H9 (cell line): Measurements from ENCODE around the gene ACSS2. TPM values are rescaled to one million over a fixed set of nuclear protein-coding genes. Genes with fewer than 3 reads are reported as not detected.

Experiments
- DNase-seq: peaks from one replicate; pipeline ENCODE4 v3.0.0-alpha.2; 2017
- H2AFZ ChIP-seq: one replicate; pipeline ENCODE4 v1.6.1; 2013; ENCODE audit warnings: mild to moderate bottlenecking, low read length, control low read depth, moderate library complexity
- H2AK5ac ChIP-seq: 2 replicates; pipeline ENCODE4 v1.6.1; 2013; ENCODE audit warnings: low read length, control low read depth, mixed read lengths; ENCODE audit not compliant: insufficient read length
- H2BK120ac ChIP-seq: one replicate; pipeline ENCODE4 v1.6.1; 2013; ENCODE audit warnings: low read depth, mild to moderate bottlenecking, low read length, control low read depth, inconsistent platforms; ENCODE audit not compliant: poor library complexity, severe bottlenecking
- H2BK12ac ChIP-seq: 2 replicates; pipeline ENCODE4 v1.6.1; 2013; ENCODE audit warnings: low read length, control low read depth, mixed read lengths, low read depth; ENCODE audit not compliant: insufficient read length
- H2BK15ac ChIP-seq: 2 replicates; pipeline ENCODE4 v1.6.1; 2013; ENCODE audit warnings: low read depth, low read length, control low read depth
- H2BK20ac ChIP-seq: one replicate; pipeline ENCODE4 v1.6.1; 2013; ENCODE audit warnings: low read depth, mild to moderate bottlenecking, low read length, control low read depth, inconsistent platforms; ENCODE audit not compliant: poor library complexity, severe bottlenecking
- H2BK5ac ChIP-seq: 2 replicates; pipeline ENCODE4 v1.6.1; 2013; ENCODE audit warnings: low read length, control low read depth, mixed read lengths; ENCODE audit not compliant: insufficient read length
- H3K14ac ChIP-seq: 2 replicates; pipeline ENCODE4 v1.6.1; 2013; ENCODE audit warnings: low read length, control low read depth; ENCODE audit not compliant: insufficient read depth
- H3K18ac ChIP-seq: 2 replicates; pipeline ENCODE4 v1.6.1; 2013; ENCODE audit warnings: low read depth, mild to moderate bottlenecking, mixed read lengths, low read length, control low read depth; ENCODE audit not compliant: insufficient read length
- H3K23ac ChIP-seq: 2 replicates; pipeline ENCODE4 v1.6.1; 2013; ENCODE audit warnings: low read length, control low read depth, mixed read lengths, low read depth; ENCODE audit not compliant: insufficient read length
- H3K23me2 ChIP-seq: 2 replicates; pipeline ENCODE4 v1.6.1; 2013; ENCODE audit warnings: low read depth, mild to moderate bottlenecking, mixed read lengths, low read length, control low read depth; ENCODE audit not compliant: insufficient read length, poor library complexity, severe bottlenecking
- H3K27ac ChIP-seq: 2 replicates; pipeline ENCODE4 v1.5.1; 2013; ENCODE audit warnings: low read length, control low read depth, mixed read lengths, low read depth; ENCODE audit not compliant: insufficient read length
- H3K27me3 ChIP-seq: 2 replicates; pipeline ENCODE4 v1.6.1; 2013; ENCODE audit warnings: low read length, control low read depth, inconsistent platforms; ENCODE audit not compliant: insufficient read depth
- H3K4ac ChIP-seq: 2 replicates; pipeline ENCODE4 v1.6.1; 2013; ENCODE audit warnings: low read depth, mild to moderate bottlenecking, control low read depth, inconsistent platforms, low read length, moderate library complexity
- H3K4me1 ChIP-seq: 2 replicates; pipeline ENCODE4 v1.6.1; 2013; ENCODE audit warnings: low read length, control low read depth, inconsistent platforms; ENCODE audit not compliant: insufficient read depth
- H3K4me2 ChIP-seq: 2 replicates; pipeline ENCODE4 v1.6.1; 2013; ENCODE audit warnings: low read length, control low read depth, mixed read lengths; ENCODE audit not compliant: insufficient read length, insufficient read depth
- H3K56ac ChIP-seq: 2 replicates; pipeline ENCODE4 v1.6.1; 2013; ENCODE audit warnings: low read depth, mild to moderate bottlenecking, mixed read lengths, low read length, control low read depth; ENCODE audit not compliant: insufficient read length
- H3K79me1 ChIP-seq: 2 replicates; pipeline ENCODE4 v1.6.1; 2013; ENCODE audit warnings: low read depth, mild to moderate bottlenecking, moderate library complexity, low read length, control low read depth, inconsistent platforms; ENCODE audit not compliant: insufficient read depth, poor library complexity, severe bottlenecking
- H3K79me2 ChIP-seq: 2 replicates; pipeline ENCODE4 v1.6.1; 2013; ENCODE audit warnings: low read length, control low read depth, inconsistent platforms; ENCODE audit not compliant: insufficient read depth
- H3K9ac ChIP-seq: 2 replicates; pipeline ENCODE4 v1.6.1; 2013; ENCODE audit warnings: low read length, control low read depth, mixed read lengths; ENCODE audit not compliant: insufficient read length; ENCODE audit errors: extremely low read depth
- H3K9me3 ChIP-seq: one replicate; pipeline ENCODE4 v1.6.1; 2013; ENCODE audit warnings: low read depth, low read length, inconsistent platforms; ENCODE audit not compliant: control insufficient read depth
- H3T11ph ChIP-seq: one replicate; pipeline ENCODE4 v1.6.1; 2013; ENCODE audit warnings: mild to moderate bottlenecking, low read length, control low read depth, inconsistent platforms
- H4K20me1 ChIP-seq: one replicate; pipeline ENCODE4 v1.6.1; 2013; ENCODE audit not compliant: control insufficient read depth, insufficient read length, insufficient read depth
- H4K5ac ChIP-seq: 2 replicates; pipeline ENCODE4 v1.6.1; 2013; ENCODE audit warnings: low read depth, mild to moderate bottlenecking, mixed read lengths, low read length, control low read depth; ENCODE audit not compliant: insufficient read length
- H4K8ac ChIP-seq: replicated peaks from 2 replicates; pipeline ENCODE4 v1.6.1; 2013; ENCODE audit warnings: low read length, control low read depth, mixed read lengths, low read depth; ENCODE audit not compliant: insufficient read length
- H4K91ac ChIP-seq: 2 replicates; pipeline ENCODE4 v1.6.1; 2013; ENCODE audit warnings: low read depth, mild to moderate bottlenecking, moderate library complexity, mixed read lengths, low read length, control low read depth; ENCODE audit not compliant: insufficient read length
- H3K27ac Mint-ChIP-seq, 3 experiments: 2 replicates in 2 of 3; 3 replicates in 1 of 3; pipeline ENCODE4 v1.8.0; 2020 to 2021; ENCODE audit warnings: mixed read lengths in 3 of 3, mild to moderate bottlenecking in 1 of 3, moderate library complexity in 1 of 3
- H3K27me3 Mint-ChIP-seq: 2 replicates; pipeline ENCODE4 v1.8.0; 2021; ENCODE audit warnings: low read depth, mild to moderate bottlenecking, moderate library complexity, mixed read lengths
- H3K36me3 Mint-ChIP-seq, 3 experiments: 2 replicates in 2 of 3; 3 replicates in 1 of 3; pipeline ENCODE4 v1.8.0; 2020 to 2021; ENCODE audit warnings: low read depth in 3 of 3, mixed read lengths in 3 of 3; ENCODE audit not compliant: insufficient read depth in 1 of 3
- H3K4me1 Mint-ChIP-seq, 2 experiments: 2 replicates each; pipeline ENCODE4 v1.8.0; 2020; ENCODE audit warnings: mixed read lengths in 2 of 2
- H3K4me3 Mint-ChIP-seq, 2 experiments: 2 replicates in 1 of 2; 3 replicates in 1 of 2; pipeline ENCODE4 v1.8.0; 2020 to 2021; ENCODE audit warnings: mild to moderate bottlenecking in 2 of 2, mixed read lengths in 2 of 2, moderate library complexity in 1 of 2
- H3K9me3 Mint-ChIP-seq, 2 experiments: 2 replicates in 1 of 2; 3 replicates in 1 of 2; pipeline ENCODE4 v1.8.0; 2020; ENCODE audit warnings: mild to moderate bottlenecking in 2 of 2, mixed read lengths in 2 of 2, moderate library complexity in 1 of 2
- CTCF ChIP-seq: fragments of 200-600 bp; sonication (generic); conservative IDR thresholded peaks from 3 replicates; pipeline ENCODE4 v1.8.0; 2021; ENCODE audit warnings: antibody characterized with exemption, mild to moderate bottlenecking
- WGBS: extraction: QIAGEN DNeasy Blood & Tissue Kit; methylation state at CpG from one replicate; pipeline ENCODE4 v1.1.7; 2013; ENCODE audit warnings: missing lambda C conversion rate, low lambda C conversion rate, mixed read lengths; ENCODE audit not compliant: insufficient read length; ENCODE audit errors: extremely low coverage; 5-methylcytosine and 5-hydroxymethylcytosine counted together
- total RNA-seq: library from RNA; stranded (reverse); gene quantifications from 2 replicates; pipeline ENCODE4 v1.2.1, GENCODE V29; 2021

The ACSS2 gene
- total RNA-seq, 1 experiment from 2014 or later, result 15.4 TPM

- no peak for DNase-seq
Observed at GRCh38 chr20:34946661-34947060, 70.2 kb downstream of the ACSS2 start.

More at GRCh38 chr20:34946661-34947060, 70.2 kb downstream of the ACSS2 start:
- H2AK5ac ChIP-seq, result no peak overlapping the region
- no peak overlapping the region for H2BK120ac ChIP-seq
- Mint-ChIP-seq H3K4me1 (peaks cover 1 to 5% of the 10 kb centered on the region in 2 experiments; a peak in 3 of 4 replicates), H3K27me3 (no peaks in the 10 kb centered on the region), H3K4me3 (no peak overlapping the region), H3K36me3 (peaks cover 0 to 33% (median 17%) of the 10 kb centered on the region in 3 experiments; a peak in 5 of 7 replicates), H3K27ac (no peak overlapping the region), H3K9me3 (no peaks in the 10 kb centered on the region)
- H3K14ac ChIP-seq, result no peak overlapping the region
- TF ChIP-seq CTCF, result no peak
- no peak overlapping the region for H4K91ac ChIP-seq
- H3K4ac ChIP-seq, result no peak overlapping the region
- no peak overlapping the region for H3K9ac ChIP-seq
- H3K4me1 ChIP-seq, result no peaks in the 10 kb centered on the region
- H3K27me3 ChIP-seq, result no peaks in the 10 kb centered on the region
- H3T11ph ChIP-seq, result no peak overlapping the region
- H3K79me1 ChIP-seq, result no peaks in the 10 kb centered on the region
- H3K23ac ChIP-seq, result no peak overlapping the region
- H3K4me2 ChIP-seq, result no peak overlapping the region
- H3K9me3 ChIP-seq, result no peaks in the 10 kb centered on the region
- no peak overlapping the region for H4K8ac ChIP-seq
- no peak overlapping the region for H3K56ac ChIP-seq
- no peak overlapping the region for H2BK15ac ChIP-seq
- no peak overlapping the region for H3K18ac ChIP-seq
- no peak overlapping the region for H2BK20ac ChIP-seq
- H2AFZ ChIP-seq, result no peak overlapping the region
- H3K23me2 ChIP-seq, result no peaks in the 10 kb centered on the region
- no peak overlapping the region for H3K27ac ChIP-seq
- H4K20me1 ChIP-seq, result no peaks in the 10 kb centered on the region
- H4K5ac ChIP-seq, result no peak overlapping the region
- H2BK12ac ChIP-seq, result no peak overlapping the region
- WGBS, result 100% methylated on average over 1 of the region's 3 CpGs
- no peaks in the 10 kb centered on the region for H3K79me2 ChIP-seq
- H2BK5ac ChIP-seq, result no peak overlapping the region
